PC-9 (cell line): ENCODE data around the gene ABL2. TPM values are rescaled to one million over a fixed set of nuclear protein-coding genes. Genes with fewer than 3 reads are reported as not detected.

Experiments used
- BruUV-seq: library from RNA; stranded (reverse); fragments of 400-500 nt; replicated peaks from 2 replicates; lab custom pipeline; 2021; lab: Mats Ljungman, UMichigan
- CTCF ChIA-PET: fragments of 300-600 bp; sonication (Branson Sonifier 250); formaldehyde crosslinking; loops from one replicate; lab custom pipeline; 2022; ENCODE audit warnings: antibody characterized with exemption; lab: Charles Lee
- POLR2A ChIA-PET: fragments of 300-600 bp; sonication (Branson Sonifier 250); formaldehyde crosslinking; loops from one replicate; lab custom pipeline; 2022; ENCODE audit warnings: antibody characterized with exemption; ENCODE audit not compliant: unreplicated experiment; lab: Charles Lee
- DNase-seq, 2 experiments: peaks; one replicate each; pipeline versions ENCODE4 v3.0.0 to v3.0.0-alpha.2; 2015 to 2022; ENCODE audit warnings: mixed read lengths in 1 of 2
- H2AFZ ChIP-seq: fragments of 200-600 bp; sonication (generic); 2 replicates; pipeline ENCODE4 v1.8.1; 2017; ENCODE audit warnings: antibody characterized with exemption
- H3F3A ChIP-seq: fragments of 200-600 bp; sonication (generic); 2 replicates; pipeline ENCODE4 v1.8.1; 2017; ENCODE audit warnings: antibody characterized with exemption, mild to moderate bottlenecking, low read depth; ENCODE audit not compliant: insufficient read depth
- H3K27ac ChIP-seq: fragments of 200-600 bp; sonication (generic); 2 replicates; pipeline ENCODE4 v1.6.1; 2016; ENCODE audit warnings: mixed run types
- H3K27me3 ChIP-seq: fragments of 200-600 bp; sonication (generic); 2 replicates; pipeline ENCODE4 v1.6.1; 2016; ENCODE audit warnings: low read depth, mixed run types; ENCODE audit not compliant: insufficient read depth
- H3K36me3 ChIP-seq: fragments of 200-600 bp; sonication (generic); 2 replicates; pipeline ENCODE4 v1.6.1; 2016; ENCODE audit warnings: low read depth, mixed run types
- H3K4me1 ChIP-seq: fragments of 200-600 bp; sonication (generic); replicated peaks from 2 replicates; pipeline ENCODE4 v1.6.1; 2016; ENCODE audit warnings: mixed run types; ENCODE audit not compliant: insufficient read depth
- H3K4me2 ChIP-seq: fragments of 200-600 bp; sonication (generic); 2 replicates; pipeline ENCODE4 v1.6.1; 2017; ENCODE audit warnings: mixed run types
- H3K4me3 ChIP-seq: fragments of 200-600 bp; sonication (generic); 2 replicates; pipeline ENCODE4 v1.6.1; 2016; ENCODE audit warnings: mixed run types
- H3K79me2 ChIP-seq: fragments of 200-600 bp; sonication (generic); 2 replicates; pipeline ENCODE4 v1.6.1; 2017; ENCODE audit warnings: low read depth, mixed run types
- H3K9me2 ChIP-seq: fragments of 200-600 bp; sonication (generic); 2 replicates; pipeline ENCODE4 v1.8.1; 2017; ENCODE audit warnings: mild to moderate bottlenecking; ENCODE audit not compliant: insufficient read depth
- H3K9me3 ChIP-seq: fragments of 200-600 bp; sonication (generic); 2 replicates; pipeline ENCODE4 v1.8.1; 2016; ENCODE audit warnings: low read depth; ENCODE audit not compliant: insufficient read depth
- H4K20me1 ChIP-seq: fragments of 200-600 bp; sonication (generic); 2 replicates; pipeline ENCODE4 v1.8.1; 2017; ENCODE audit not compliant: insufficient read depth
- EZH2 ChIP-seq: fragments of 200-600 bp; sonication (generic); IDR thresholded peaks from 2 replicates; pipeline ENCODE4 v1.8.0; 2017; ENCODE audit warnings: antibody characterized with exemption, low read depth
- intact Hi-C: fragments of 100-400 bp; cut with micrococcal nuclease; formaldehyde crosslinking; loops from one replicate; pipeline ENCODE4 v1.10.0; 2022; ENCODE audit not compliant: unreplicated experiment
- total RNA-seq: library from RNA; stranded (reverse); gene quantifications from 2 replicates; pipeline ENCODE4 v1.2.3, GENCODE V29; 2021
- TF ChIP-seq, protein P1 (sequence below): fragments of 200-600 bp; sonication (generic); conservative IDR thresholded peaks from 2 replicates; pipeline ENCODE4 v1.6.1; 2017; ENCODE audit warnings: mixed run types, antibody characterized with exemption, mild to moderate bottlenecking, moderate library complexity

Gene ABL2
- total RNA-seq, 1 experiment from 2014 or later, result 27.4 TPM

DNA sequence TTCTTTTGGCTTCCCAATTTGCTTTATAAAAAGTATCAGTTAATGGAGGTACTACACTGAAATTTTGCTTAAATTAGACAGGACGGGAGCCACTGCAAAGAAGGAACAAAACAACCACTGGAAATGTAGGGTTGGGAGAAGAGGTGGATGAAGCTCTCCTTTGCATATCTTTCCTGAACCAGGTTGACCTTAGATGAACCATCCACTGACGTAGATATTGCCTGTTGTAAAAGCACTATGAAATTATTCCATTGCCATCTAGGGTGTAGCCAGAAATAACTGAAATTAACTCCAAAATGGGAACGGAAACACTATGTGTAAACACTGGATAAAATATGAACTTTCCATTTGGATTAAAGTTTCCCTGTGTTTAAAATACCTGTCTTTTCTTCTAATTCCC is 1.2 kb upstream of the ABL2 start:
- Histone ChIP-seq H4K20me1 (0 out of 2 replicates have a peak, but pooled peaks cover 3% of the 10 kb centered on the region), H3K27me3 (no peaks in the 10 kb centered on the region), H3K4me1 (peaks cover 44% of the 10 kb centered on the region), H2AFZ (no peak overlapping the region), H3K79me2 (peaks cover 33% of the 10 kb centered on the region), H3F3A (peaks cover 33% of the 10 kb centered on the region; the same call in 1 of the 2 replicates), H3K9me3 (no peaks in the 10 kb centered on the region), H3K4me2 (peak overlapping the region; percentile 92), H3K9me2 (no peaks in the 10 kb centered on the region), H3K27ac (peak overlapping the region; percentile 55), H3K4me3 (no peak overlapping the region; the same call in 1 of the 2 replicates), H3K36me3 (no peaks in the 10 kb centered on the region)
- intact Hi-C loops, result loop anchor here (5.0 kb wide), 2 partner anchors 62 to 698 kb away; partner anchors contain the start of gene SOAT1
- no peak for DNase-seq
- no TSS peak for BruUV-seq
- TF ChIP-seq, protein P1, sequence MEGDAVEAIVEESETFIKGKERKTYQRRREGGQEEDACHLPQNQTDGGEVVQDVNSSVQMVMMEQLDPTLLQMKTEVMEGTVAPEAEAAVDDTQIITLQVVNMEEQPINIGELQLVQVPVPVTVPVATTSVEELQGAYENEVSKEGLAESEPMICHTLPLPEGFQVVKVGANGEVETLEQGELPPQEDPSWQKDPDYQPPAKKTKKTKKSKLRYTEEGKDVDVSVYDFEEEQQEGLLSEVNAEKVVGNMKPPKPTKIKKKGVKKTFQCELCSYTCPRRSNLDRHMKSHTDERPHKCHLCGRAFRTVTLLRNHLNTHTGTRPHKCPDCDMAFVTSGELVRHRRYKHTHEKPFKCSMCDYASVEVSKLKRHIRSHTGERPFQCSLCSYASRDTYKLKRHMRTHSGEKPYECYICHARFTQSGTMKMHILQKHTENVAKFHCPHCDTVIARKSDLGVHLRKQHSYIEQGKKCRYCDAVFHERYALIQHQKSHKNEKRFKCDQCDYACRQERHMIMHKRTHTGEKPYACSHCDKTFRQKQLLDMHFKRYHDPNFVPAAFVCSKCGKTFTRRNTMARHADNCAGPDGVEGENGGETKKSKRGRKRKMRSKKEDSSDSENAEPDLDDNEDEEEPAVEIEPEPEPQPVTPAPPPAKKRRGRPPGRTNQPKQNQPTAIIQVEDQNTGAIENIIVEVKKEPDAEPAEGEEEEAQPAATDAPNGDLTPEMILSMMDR, result no peak
- ChIA-PET POLR2A (no interaction called here), CTCF (no interaction called here)

- H3K4me1 ChIP-seq, result peaks cover 43% of the 10 kb centered on the region
- H3K27ac ChIP-seq, result peak overlapping the region; percentile 55
- POLR2A ChIA-PET, result no interaction called here
- peak overlapping the region; percentile 92 for H3K4me2 ChIP-seq
- H3K9me2 ChIP-seq, result no peaks in the 10 kb centered on the region
- H2AFZ ChIP-seq, result peak overlapping the region; percentile 86
- no peaks in the 10 kb centered on the region for H3K36me3 ChIP-seq
- H3F3A ChIP-seq, result peaks cover 33% of the 10 kb centered on the region; the same call in 1 of the 2 replicates
- TF ChIP-seq, protein P1, result no peak
- H3K79me2 ChIP-seq, result peaks cover 38% of the 10 kb centered on the region
- no peak for DNase-seq
- intact Hi-C loops, result loop anchor here (5.0 kb wide), 2 partner anchors 62 to 698 kb away; partner anchors contain the start of gene SOAT1
- H3K9me3 ChIP-seq, result no peaks in the 10 kb centered on the region
- BruUV-seq, result no TSS peak
- no peaks in the 10 kb centered on the region for H3K27me3 ChIP-seq
- H3K4me3 ChIP-seq, result peak overlapping the region; percentile 96
- peaks cover 6% of the 10 kb centered on the region; the same call in 1 of the 2 replicates for H4K20me1 ChIP-seq
- CTCF ChIA-PET, result no interaction called here
Measured at GRCh38 chr1:179230251-179230650, 774 bp upstream of the ABL2 start.

GRCh38 chr1:179228783-179229213 is 679 bp downstream of the ABL2 start:
- peaks cover 7% of the 10 kb centered on the region; the same call in 1 of the 2 replicates for H4K20me1 ChIP-seq
- H3K9me3 ChIP-seq, result no peaks in the 10 kb centered on the region
- intact Hi-C loops, result no loop called here
- H3K4me1 ChIP-seq, result peaks cover 29% of the 10 kb centered on the region
- no peaks in the 10 kb centered on the region for H3K27me3 ChIP-seq
- BruUV-seq, result no TSS peak
- TF ChIP-seq, protein P1, result no peak
- no peak for TF ChIP-seq EZH2
- CTCF ChIA-PET, result no interaction called here
- POLR2A ChIA-PET, result interaction anchor here (0.6 kb wide), 1 partner anchor 170 kb away, joined by 7 read pairs; no protein-coding TSS in a partner anchor
- H3K9me2 ChIP-seq, result no peaks in the 10 kb centered on the region
- peaks cover 51% of the 10 kb centered on the region for H3K79me2 ChIP-seq
- H3K27ac ChIP-seq, result peak overlapping the region; percentile 39; the same call in 1 of the 2 replicates
- H3F3A ChIP-seq, result peaks cover 26% of the 10 kb centered on the region; the same call in 1 of the 2 replicates
- peak overlapping the region; percentile 96 for H3K4me3 ChIP-seq
- peak overlapping the region; percentile 66; the same call in 1 of the 2 replicates for H2AFZ ChIP-seq
- H3K4me2 ChIP-seq, result peak overlapping the region; percentile 92
- H3K36me3 ChIP-seq, result no peaks in the 10 kb centered on the region
- peak in 1 of 2 experiments; percentile 19 for DNase-seq
